GM12873 (cell line): ENCODE measurements around the gene SCYGR7.

Source experiments
- TF ChIP-seq, protein P1 (sequence below): IDR thresholded peaks from 2 replicates; pipeline ENCODE4 v1.5.1; 2012; ENCODE audit warnings: low read depth, mild to moderate bottlenecking, moderate library complexity, low read length, control low read depth; ENCODE audit not compliant: insufficient read depth; ENCODE audit errors: missing control alignments

Gene SCYGR7

DNA sequence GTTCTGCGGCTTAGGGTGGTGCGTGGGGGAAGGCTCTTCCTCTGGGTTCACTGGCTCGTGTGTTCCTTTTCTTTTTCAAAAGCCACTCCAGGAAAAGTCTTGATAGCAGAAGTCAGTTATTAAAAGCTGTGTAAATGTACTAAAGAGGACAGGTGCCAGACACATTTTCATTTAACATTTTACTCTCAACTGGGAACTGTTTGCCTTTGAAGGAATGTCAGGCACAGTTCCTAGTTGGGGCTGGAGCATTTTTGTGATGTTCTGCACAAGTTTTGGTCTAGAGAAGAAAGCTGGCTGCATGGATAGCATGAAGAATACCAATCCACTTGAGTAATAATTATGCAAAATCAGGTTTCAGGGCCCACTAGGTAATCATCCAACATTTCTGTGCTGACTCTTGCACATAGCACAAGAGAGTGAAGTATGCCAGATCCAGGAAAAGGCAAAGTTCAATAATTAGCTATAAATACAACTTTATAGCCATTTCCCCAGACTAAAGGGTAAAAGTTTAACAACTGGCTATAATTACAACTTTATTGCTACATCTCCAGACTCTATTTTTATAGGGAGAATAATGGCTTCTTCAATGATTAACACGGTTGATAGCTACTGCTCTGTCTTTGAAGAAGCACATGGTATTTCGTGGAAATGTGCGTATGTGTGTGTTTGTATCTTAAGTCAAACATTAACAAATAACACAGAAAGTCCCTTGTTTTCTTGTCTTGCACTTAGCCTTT lies 33.8 kb downstream of the SCYGR7 start:
- TF ChIP-seq, protein P1, sequence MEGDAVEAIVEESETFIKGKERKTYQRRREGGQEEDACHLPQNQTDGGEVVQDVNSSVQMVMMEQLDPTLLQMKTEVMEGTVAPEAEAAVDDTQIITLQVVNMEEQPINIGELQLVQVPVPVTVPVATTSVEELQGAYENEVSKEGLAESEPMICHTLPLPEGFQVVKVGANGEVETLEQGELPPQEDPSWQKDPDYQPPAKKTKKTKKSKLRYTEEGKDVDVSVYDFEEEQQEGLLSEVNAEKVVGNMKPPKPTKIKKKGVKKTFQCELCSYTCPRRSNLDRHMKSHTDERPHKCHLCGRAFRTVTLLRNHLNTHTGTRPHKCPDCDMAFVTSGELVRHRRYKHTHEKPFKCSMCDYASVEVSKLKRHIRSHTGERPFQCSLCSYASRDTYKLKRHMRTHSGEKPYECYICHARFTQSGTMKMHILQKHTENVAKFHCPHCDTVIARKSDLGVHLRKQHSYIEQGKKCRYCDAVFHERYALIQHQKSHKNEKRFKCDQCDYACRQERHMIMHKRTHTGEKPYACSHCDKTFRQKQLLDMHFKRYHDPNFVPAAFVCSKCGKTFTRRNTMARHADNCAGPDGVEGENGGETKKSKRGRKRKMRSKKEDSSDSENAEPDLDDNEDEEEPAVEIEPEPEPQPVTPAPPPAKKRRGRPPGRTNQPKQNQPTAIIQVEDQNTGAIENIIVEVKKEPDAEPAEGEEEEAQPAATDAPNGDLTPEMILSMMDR, result no peak

DNA sequence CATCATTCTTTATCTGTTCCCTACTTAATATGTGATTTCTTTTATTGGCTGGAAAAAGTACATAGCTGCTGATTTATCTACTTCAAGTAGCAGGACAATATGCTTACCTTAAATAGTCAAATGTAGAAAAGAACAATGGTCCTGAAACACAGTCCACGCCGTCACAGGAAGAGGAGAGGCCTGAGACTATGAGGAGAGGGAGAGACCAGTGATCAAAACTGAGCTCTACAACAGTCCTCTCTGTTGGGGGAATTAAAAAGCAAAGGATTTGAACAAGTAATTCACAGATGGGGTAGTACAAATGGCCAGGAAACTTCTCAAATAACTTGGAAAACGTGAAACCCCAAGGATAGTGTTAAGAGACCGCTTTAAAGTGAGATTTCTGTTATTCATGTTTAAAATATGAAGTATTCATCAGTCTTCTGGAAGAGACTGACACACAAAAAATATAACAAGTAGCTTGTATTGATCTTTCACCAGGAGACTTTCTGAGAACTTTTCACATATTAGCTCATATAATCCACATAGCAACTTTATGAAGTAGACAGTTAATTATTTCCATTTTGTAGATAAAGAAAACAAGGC lies 37.7 kb downstream of the SCYGR7 start:
- TF ChIP-seq, protein P1, result no peak

DNA sequence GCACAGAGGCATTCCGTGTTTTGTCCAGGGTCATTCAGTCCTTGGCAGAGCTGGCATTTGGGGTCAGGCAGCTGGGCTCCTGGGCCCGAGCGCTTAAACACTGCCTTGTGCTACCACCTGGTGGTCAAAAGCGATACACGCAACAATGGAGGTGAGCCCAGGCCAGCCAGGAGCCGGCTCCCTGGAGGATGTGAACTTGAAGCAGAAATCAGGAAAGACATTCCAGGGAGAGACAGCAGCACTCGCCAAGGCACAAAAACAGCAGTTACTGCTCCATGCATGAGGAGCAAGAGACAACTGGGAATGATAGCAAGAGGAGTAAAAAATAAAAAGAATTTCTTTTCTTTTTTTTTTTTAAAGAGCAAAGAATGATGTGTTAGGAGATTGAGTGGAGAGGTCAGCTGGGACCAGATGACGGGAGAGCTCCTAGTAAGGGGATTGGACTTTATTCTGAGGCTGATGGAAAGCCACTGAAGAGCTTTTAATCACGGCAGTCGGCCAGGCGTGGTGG lies 38.3 kb downstream of the SCYGR7 start:
- TF ChIP-seq, protein P1, result peak; percentile 82

DNA sequence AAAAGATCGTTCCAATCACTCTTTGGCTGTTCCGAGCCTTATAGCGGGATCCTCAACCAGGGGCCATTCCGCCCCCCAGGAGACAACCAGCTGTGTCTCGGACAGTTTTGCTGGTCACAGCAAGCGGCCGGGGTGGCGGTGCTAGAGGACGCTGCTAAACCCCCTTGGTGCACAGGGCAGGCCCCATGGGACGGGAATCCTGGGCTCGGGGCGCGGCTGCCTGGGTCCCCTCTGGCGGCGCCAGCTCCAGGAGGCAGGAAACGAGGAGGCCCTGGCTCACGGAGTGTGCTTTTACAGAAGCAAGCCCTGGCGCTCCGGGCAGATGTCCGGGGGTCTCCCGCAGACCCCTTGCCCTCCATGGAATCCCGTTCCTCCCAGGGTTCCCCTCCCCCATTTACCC lies 39.7 kb downstream of the SCYGR7 start:
- TF ChIP-seq, protein P1, result no peak

DNA sequence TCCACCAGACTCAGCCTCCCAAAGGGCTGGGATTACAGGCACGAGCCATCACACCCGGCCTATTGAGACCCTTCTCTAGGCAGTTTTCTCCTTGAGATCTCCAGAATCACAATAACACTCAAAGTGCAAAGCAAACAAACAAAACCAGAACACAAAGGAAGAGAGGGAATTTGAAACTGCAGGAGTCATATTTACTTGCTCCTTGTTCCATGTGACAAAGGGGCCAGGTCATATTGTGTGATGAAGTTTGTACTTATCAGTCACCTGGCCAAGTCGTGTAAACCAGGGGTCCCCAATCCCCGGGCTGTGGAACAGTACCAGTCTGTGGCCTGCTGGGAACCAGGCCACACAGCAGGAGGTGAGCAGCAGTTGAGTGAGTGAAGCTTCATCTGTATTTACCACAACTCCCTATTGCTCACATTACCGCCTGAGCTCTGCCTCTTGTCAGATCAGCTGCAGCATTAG lies 44.1 kb downstream of the SCYGR7 start:
- TF ChIP-seq, protein P1, result no peak

DNA sequence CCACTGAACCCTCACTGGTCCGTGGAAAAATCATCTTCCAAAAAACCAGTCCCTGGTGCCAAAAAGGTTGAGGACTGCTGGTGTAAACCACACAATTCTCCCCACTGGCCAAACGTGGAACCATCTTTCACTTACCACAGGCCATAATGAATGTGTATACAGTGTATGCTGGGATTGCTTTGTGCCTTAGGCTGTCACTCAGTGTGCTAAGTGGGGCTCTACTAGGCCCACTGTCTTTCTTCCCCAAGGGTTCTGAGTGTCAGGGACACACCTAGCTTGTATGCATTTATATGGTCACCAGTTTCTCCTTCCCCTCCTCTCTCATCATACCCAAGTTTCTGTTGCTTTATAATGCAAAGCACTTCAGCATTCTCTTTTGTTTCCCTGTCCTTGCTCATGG lies 44.8 kb downstream of the SCYGR7 start:
- TF ChIP-seq, protein P1, result no peak

DNA sequence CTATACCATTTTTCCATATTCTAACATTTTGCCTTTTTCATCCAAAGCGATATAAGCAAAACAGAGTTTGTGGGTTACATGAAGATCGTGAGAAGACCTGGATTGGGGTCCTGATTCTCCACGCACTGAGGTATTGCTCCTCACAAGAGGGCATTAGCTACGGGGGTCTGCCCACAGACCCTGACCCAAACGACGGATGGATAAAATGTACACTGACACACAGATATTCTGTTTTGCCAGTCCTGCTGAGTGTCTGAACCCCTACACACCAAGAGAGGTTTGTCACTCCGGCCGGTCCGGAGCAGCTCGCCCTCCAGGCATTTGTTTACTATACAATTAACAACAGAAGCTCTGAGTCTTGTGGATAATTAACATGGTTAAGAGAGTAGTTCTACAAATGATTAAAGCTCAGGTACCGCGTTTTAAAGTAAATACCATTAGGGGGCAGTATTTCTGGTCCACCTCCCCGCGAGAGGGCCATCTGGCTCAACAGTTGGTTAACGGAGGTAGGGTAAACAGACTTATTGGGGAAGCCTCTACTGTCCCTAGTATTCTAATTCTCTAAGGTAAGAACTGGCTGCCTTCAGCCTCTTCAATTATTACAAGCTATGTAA lies 46.0 kb downstream of the SCYGR7 start:
- TF ChIP-seq, protein P1, result peak; percentile 53
